ENCODE measurements around the gene NEU4.

The NEU4 gene

DNA sequence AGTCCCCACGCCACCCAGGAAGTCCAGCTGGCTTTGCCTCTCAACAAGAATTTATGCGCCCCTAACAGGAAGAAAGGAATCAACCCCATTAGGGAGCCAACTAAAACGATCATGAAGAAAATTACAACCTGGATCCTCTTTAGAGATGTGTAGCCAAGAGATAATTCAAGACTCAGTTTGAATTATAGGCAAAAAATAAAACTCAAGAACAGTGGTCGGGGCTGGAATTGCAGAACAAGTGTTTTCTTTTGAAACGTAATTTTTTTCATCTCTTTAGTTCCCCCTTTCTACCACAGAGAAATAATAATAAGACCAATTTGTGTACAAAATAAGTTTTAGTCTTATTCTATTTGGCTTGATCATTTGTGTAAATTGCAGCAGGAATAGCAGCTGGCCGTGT lies 27.3 kb downstream of the NEU4 start:
- no peak for DNase-seq

DNA sequence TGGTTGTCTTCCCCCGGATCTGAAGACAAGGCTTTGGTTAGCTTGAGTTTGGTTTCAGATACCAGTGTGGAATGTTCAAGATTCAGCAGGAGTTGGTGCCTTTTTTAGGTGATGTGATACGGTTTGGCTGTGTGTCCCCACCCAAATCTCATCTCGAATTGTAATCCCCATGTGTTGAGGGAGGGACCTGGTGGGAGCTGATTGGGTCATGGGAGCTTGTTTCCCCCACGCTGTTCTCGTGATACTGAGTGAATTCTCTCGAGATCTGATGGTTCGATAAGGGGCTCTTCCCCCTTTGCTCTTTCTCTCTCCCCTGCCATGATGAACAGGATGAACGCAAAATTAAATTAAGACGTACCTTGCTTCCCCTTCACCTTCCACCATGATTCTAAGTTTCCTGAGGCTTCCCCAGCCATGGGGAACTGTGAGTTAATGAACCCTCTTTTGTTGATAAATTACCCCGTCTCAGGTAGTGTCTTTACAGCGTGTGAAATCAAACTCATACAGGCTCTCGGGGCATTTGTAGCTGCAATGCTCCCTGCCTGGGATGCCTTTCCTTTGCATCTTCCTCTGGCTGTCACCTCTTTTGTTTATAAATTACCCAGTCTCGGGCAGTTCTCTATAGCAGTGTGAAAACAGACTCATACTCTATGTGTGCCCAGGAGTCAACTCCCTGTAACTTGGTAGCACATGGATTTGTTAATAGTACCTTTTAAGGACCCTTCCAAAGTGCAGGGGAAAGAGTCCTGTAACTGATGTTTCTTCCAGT lies 28.4 kb downstream of the NEU4 start:
- no peak for DNase-seq

DNA sequence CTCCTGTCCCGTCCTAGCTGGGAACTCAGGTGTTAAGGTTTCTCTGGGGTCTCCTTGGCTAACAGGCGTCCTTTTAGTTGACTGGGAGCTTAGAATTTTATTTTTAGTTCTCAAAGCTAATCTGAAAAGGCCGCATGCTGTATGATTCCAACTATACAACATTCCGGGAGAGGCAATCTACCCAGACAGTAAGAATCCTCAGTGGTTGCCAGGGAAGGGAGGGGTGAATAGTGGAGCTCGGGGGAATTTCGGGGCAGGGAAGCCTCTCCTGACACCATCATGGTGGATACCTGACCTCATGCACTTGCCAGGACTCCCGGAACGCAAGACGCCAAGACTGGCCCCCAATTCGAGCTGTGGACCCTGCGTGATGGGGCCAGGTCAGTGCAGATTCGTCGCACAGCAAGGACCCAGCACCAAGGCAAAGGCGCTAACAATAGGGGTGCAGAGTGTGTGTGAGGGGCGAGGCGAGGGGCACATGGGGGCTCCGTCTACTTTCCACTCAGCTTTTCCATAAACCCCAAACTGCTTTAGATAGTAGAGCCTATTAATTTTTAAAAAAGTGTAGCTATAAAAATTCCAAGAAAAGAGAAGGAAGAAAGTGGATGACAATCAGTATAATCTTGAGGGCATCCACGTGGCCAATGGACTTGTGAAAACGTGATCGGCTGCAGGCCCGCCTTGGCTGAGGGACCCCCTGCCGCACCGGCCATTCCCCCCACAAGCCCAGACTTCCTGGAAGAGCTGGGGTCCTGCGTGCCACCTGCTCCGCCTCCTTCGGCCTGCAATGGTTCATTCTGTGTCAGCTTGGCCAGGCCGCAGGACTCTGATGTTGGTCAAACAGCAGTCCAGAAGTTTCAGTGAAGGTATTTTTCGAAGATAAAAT lies 32.4 kb downstream of the NEU4 start:
- DNase-seq = no peak

GRCh38 chr2:241842067-241842415 lies 33.0 kb downstream of the NEU4 start:
- no peak for DNase-seq

GRCh38 chr2:241842620-241843211 lies 33.7 kb downstream of the NEU4 start:
- peak; percentile 50 for DNase-seq

DNA sequence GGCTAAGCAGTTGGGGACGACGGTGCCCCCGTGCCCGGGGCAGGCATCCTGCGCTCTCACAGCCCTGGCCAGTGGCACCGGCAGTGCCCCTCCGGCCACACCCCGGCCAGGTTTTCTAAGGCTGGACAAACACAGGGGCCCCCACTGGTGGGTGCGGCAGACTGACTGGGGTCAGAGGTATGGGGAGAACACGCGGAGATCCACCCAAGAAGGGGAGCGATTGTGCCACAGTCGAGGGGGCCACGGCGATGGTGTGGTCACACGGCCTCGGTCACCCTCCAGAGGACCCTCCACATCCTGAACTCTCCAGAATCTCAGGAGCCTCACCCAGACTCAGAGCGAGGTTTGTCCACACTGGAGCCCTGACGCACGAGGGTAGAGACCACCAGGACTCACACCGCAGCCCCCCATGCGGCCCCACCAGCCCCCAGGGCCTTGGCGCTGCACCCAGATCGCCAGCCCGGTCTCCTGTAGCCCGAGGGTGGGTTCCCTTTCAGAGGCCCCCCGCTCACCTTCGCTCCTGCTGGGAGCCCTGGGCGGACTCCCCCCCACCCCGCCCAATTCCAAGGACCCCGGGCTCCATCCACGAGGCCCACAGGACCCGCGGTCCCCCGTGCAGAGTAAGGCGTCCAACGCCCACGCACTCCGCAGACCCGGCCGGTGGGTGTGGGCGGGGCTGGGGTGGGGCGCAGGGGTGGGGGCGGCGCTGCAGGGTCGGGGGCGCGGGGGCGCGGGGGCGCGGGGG lies 34.5 kb downstream of the NEU4 start:
- no peak for DNase-seq

GRCh38 chr2:241844066-241844728 lies 35.2 kb downstream of the NEU4 start:
- peak; percentile 75 for DNase-seq

- DNase-seq = no peak
Observed at GRCh38 chr2:241844831-241845578, 36.0 kb downstream of the NEU4 start.

DNA sequence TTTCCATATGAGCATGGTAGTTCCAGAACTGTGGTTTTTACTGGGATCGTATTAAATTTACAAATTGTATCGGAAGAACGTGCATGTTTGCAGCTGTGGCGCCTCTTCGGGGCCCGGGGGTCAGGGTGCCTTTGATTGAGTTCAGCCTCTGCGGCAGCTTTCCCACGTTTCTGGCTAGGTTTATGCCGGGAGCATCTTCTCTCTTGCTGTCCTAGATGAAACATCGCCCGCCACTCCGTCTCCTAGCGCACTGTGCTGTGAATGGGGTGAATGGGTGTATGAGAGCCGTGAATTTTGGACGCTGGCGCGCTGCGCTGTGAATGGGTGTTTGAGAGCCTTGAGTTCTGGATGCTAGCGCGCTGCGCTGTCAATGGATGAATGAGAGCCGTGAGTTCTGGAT lies 37.4 kb downstream of the NEU4 start:
- no peak for DNase-seq

- DNase-seq = no peak
Observed at GRCh38 chr2:241848761-241849615, 40.0 kb downstream of the NEU4 start.

DNA sequence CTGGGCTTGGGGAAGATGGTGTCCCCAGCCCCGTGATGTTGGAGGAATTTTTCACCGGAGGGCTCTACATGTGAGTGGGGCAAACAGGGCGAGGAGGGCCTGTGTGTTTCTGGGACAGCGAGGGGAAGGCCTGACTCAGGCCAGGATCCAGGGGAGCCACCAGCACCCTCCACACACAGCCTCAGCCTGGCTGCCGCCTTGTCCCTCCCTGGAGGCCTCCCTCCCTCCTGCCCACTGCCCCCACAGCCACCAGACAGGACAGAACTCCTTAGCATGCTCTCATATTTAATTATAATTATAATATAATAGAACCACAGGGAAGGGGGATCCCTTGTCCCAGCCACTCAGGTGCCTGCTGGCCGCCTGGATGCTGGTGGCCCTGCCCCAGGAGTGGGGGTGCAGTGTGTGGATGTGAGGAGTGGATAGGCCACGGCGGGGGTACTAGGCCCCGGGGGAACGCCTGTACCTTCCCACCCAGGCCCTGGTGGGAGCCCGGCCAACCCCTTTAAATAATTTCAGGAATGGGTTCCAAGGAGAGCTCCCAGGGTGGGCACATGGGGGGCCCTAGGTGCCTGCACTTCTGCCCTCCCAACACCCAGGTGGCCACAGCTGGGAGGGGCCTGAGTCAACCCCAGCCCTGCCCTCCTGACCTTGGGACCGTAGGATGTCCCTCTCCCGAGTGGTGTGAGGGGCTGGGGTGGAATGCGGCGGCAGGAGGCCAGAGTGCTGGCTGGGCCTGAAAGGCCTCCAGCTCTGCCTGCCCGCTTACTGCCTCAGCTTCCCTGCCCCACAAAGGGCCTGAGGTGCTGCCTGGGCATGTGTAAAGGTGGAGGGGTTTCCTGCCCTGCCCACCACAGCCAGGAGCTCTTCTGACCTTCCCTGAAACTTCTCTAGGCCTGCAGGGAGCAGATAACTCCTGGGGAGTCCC lies 40.9 kb downstream of the NEU4 start:
- no peak for DNase-seq

GRCh38 chr2:241850544-241851324 lies 41.7 kb downstream of the NEU4 start:
- no peak for DNase-seq

DNA sequence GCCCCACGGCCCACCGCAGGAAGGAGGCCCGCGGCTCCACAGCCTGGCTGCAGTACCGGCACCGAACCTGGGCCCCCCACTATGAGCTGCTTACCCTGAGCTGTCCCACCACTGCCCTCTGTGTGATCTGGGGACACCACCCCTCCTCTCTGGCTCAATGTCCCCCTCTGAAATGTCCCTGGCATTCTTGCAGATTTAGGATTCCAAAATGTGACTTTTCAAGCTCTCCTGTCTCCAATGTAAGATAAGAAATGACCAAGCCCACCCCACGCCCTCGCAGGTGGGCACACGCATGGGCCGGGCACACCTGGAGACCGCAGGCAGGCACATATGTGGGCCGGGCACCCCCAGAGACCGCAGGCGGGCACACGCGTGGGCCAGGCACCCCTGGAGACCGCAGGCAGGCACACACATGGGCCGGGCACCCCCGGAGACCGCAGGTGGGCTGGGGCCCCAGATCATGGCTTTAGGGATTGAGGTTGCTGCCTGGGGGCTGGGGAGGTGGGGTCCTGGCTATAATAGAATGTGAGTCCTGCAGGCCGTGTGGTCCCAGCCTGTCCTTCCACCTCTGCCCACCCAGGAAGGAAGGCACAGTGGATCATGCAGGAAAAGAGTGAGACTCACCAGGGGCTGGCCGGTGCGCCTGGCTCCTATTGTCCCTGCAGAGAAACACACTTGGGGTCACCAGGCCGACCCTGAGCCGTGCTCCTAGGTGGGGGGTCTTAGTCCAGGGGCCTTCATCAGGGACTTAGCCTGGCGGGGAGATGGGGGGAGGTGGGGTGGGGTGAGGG lies 42.5 kb downstream of the NEU4 start:
- no peak for DNase-seq

GRCh38 chr2:241852116-241852980 lies 43.4 kb downstream of the NEU4 start:
- DNase-seq = no peak

GRCh38 chr2:241852981-241853631 lies 44.1 kb downstream of the NEU4 start:
- DNase-seq = no peak

DNA sequence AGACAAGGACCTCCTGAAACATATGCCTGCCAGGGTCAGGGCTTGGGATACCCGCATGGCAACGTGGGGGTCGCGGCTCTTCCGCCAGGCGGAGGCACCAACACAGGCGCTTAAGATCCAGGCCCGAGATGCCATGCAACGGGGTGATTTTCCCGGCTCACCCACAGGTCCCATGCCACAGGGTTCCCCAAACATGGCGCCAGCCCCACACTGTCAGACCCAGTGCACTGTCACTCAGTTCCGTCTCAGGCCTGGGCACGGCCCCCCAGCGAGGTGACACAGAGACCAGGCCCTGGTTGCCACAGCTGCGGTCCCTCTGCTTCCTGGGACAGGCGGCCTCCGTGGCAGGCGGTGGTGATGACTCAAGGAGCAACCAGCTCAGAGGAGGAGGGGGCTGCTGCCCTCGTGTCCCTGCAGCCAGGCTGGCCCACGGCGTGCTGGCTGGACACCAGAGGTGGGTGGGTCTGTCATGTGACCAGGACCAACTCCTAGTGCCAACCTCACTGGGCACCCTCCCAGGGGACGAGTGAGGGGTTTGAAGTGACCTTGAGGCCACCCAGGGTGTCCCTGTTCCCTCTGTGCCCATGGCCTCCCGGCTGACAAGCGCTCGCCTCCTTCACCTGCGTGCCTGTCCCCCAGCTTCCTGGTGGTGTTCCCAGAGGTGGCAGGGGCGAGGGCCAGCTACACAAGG lies 44.8 kb downstream of the NEU4 start:
- DNase-seq = no peak
